CD4-positive, alpha-beta T cell treated with Interleukin-2 at 100 ng/mL for 4 hours (primary cell): ENCODE data around the gene RAET1L.
"Not testable (repeated sequence)": the region's sequence is repeated elsewhere in the genome, so short reads cannot be mapped to it uniquely, and the experiment has no call there.

Experiments
- DNase-seq: peaks from one replicate; pipeline ENCODE4 v3.0.0-alpha.2; 2020; ENCODE audit warnings: low spot score

Gene RAET1L

DNA sequence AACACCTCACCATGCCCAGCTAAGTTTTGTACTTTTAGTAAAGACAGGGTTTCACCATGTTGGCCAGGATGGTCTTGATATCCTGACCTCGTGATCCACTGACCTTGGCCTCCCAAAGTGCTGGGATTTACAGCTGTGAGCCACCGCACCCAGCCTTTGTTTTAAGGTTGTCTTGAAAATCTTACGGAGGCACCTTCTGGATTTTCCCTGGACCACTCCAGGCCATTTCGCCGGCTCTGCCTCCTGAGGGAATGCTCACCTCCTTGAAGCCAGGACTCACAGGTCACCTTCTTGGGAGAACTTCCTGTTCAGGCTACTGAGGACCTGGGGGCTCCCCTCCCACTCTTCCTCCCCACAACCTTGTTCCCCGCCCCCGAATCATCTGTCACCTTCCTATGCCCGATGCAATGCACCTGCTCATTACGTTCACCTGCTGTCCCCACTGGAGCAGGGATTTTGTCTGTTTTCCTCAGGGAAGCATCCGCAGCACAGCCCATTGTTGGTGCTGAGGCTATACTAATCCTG is 19.4 kb upstream of the RAET1L start:
- DNase-seq: no peak

DNA sequence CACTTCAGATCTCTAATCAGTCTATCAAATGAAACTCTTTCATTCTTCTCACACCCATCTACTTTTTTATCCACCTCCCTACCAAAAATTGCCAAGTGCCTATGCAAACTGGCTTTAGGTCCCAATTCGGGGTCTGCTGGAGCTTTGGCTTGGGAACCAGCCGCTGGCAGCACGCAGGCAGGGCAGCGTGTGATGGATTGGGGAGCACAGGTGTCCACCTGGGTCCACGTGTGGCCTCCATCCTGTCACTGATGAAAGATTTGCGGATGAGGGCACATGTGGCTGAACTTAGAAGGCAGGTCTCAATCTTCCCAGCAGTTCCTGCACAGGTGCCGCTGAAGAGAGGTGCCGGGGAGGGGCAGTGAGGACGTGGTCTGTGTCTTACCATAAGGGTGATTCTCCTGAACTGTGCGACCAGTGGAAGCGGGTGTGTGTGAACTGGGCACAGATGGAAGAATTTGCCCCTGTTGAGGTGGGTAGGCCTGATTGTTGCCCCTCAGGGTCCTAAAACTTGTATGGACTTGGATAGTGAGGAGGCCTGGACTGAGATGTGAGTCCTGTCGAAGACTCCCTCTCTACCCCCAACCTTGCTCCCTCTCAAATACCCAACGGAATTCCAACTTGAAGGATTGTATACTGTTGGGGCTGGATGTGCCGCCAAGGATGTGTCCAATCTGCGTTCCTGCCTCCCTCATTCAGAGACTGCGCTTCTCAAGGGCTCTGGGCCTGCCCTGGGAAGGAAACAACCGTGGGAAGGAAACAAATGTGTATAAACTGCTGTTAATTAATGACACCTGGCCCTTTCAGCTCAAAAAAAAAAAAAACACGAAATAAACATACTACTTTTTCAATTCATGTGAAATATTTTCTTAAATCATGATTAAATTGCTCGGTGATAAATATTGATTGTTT is 18.4 kb upstream of the RAET1L start:
- no peak for DNase-seq

DNA sequence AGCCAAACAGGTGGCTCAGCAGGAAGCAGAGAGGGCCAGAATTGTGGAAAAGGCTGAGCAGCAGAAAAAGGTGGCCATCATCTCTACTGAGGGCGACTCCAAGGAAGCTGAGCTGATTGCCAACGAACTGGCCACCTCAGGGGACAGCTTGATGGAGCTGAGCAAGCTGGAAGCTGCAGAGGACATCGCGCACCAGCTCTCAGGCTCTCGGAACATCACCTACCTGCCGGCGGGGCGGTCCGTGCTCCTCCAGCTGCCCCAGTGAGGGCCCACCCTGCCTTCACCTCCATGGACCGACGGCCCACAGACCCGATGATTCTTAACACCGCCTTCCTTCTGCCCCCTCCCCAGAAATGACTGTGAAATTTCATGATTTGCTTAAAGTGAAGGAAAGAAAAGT is 17.8 kb upstream of the RAET1L start:
- no peak for DNase-seq

DNA sequence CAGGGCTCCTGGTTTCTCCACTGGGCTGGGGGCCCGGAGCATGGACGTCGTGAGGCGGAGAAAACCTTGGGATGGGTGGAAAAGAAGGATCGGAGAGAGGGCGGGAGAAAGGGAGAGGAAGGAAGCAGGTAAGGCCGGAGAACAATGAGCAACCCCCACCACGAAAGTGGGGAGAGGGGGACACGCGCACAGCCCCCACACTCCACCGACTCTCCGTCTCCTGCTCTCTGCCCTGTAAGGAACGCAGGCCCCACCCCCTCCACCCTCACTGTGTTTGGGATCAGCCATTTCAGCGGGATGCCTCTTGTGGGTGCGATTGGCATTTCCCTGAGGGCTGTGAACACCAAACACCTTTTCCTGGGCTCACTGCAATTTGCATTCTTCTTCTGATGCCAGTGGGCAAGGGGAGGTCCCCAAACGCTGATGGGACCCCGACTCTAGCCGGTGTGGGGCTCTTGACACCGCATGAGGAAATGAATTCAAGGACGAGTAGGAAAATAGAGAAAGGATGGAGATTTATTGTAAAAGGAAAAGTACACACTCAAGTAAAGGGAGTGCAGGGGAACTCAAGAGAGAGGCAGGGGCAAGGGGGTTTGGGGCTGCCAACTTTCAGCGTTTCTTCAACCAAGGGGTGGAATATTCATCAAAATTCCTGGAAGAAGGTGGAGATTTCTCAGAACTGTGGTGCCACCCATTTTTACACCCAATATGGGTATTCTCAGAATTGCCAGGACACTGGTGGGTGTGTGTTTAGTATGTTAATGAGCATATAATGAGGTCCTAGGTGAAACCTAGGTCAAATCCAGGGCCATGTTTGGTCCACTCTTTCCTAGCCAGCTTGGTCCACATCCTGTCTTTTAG is 13.1 kb upstream of the RAET1L start:
- no peak for DNase-seq

DNA sequence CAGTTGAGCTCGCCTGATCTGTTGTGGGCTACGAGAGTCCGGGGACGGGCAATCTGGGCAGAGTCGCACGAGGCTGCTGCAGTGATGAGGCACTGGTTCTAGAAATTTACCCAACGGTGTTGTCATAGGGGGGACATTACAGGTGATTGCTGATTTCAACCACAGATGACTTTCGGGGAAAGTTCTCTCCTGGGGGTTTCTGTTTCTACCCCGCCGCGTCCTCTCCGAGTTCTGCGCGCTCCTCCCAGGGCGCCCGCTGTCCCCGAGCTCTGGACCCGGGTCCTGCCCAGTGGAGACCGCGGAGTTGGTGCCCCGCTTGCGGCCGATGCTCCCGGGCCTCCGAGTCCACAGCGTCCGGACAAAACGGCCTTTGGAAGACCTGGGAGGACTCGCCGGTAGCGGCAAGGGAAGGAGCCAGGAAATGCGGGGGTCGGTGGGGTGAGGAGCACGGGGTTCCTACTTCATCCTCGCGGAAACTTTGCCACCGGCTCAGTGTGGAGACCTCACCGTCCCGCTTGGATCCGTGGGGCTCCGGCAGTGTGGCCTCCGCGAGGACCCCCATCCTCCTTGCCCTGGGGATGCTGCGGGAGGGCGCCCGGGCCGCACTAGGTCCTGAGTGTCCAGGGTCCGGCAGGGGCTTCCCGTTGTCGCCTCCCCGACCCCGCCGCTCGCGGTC is 12.3 kb upstream of the RAET1L start:
- no peak for DNase-seq

DNA sequence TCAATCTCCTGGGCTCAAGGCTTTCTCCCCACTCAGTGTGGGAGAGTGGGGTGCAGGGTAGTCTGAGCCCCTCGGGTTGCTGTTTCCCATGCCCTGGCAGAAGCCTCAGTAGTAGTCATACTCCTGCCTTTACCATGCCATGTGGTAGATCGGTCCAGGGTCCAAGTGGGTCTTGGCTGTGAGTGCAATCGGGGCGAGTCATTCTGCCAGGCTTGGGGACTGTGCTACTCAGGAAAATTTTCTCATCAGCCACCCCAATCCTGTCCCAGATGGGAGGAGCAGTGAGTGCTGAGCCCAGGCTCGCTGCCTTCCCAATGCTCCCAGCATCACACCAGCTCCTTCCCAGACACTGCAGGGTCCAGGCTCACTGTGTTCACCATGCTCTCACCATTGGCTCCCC is 10.7 kb upstream of the RAET1L start:
- no peak for DNase-seq

DNA sequence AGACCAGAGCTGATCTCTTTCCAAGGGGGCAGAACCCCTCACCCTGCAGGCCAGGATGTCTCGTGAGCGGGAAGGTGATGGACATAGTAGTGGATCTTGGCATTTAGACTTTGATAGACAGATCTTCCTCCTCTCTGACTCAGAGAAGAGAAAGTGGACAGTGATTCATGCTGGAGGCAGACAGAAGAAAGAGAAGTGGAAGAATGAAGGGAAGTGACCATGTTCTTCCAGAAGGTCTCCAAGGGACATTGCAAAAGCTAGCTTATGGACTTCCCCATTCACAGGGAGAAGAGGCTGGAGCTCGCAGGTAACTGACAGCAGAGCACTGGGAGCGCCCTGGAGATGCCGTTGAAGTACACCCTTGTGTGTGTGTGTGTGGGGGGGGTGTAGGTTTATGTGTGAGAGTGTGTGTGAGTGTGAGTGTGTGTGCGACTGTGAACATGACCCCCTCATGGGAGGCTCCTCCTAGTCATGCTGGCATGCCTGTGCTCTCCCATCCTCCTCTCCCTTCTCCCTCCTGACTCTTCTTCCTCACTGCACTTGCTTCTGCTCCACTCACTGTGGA is 8.0 kb upstream of the RAET1L start:
- DNase-seq: no peak

DNA sequence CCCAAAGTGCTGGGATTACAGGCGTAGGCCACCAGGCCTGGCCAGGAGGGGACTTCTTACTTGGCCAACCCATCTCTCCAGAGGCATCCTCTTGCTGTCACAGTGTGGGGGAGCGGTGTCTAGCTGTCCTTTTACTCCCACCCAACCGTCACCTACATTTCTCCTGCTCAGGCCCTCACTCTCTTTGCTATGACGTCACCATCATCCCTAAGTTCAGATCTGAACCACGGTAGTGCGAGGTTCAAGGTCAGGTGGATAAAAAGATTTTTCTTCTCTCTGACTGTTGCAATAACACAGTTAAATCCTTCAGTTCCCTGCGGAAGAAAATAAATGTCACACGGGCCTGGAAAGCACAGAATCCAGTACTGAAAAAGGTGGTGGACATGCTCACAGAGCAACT is 7.3 kb upstream of the RAET1L start:
- DNase-seq: no peak

DNA sequence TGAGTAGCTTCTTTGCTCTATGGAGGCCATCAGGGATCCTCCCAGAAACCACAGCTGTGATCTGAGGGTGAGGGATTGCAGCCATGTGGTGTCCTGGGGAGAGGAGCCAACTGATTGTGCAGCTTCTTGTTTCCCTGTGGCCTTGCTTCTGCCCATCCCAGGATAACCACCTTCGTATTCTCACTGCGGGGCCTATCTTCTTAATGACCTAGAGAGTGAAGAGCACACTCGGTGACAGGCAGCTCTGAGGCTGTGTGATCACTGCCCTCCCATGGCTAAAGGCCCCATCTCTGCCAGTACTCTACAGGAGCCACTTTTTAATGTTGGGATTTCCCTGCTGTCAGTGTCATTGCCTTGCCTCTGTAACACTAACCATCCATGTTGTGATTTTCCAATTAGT is 5.3 kb upstream of the RAET1L start:
- DNase-seq: no peak

DNA sequence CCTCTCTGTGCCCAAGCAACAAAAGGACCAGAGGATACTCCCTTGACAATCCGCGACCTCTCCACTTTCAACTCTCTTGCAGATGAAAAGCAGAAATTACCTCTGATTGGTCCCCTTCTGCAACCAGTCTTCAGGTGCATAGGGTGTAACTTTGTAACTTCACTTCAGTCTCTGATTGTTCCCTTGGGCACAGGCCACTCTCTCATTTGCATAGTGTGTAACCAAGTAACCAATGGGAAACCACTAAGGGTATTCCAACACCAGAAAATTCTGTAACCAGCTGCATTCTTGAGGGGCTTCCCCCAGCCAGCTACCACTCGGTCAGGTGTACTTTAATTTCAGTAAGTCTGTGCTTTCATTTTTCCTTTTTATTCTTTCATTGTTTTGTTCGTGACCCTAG is 4.4 kb upstream of the RAET1L start:
- DNase-seq: no peak

DNA sequence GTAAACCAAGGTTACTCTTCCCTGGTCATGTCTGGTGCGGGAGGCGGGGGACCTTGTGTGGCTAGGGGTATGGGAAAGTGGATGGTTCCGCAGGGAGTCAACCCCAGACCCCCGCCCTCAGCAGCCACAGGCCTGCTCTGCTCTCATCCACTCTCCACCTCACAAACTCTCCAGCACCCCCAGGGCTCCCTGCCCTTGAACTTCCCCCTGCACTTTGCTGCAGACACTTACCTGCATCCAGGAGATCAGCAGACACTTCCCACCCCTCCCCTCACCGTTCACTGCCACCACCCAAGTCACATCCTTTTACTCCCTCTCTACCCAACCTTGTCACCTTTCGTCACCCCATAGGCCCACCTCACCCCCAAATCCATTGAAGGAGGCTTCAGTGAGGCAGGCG is 3.9 kb upstream of the RAET1L start:
- no peak for DNase-seq

DNA sequence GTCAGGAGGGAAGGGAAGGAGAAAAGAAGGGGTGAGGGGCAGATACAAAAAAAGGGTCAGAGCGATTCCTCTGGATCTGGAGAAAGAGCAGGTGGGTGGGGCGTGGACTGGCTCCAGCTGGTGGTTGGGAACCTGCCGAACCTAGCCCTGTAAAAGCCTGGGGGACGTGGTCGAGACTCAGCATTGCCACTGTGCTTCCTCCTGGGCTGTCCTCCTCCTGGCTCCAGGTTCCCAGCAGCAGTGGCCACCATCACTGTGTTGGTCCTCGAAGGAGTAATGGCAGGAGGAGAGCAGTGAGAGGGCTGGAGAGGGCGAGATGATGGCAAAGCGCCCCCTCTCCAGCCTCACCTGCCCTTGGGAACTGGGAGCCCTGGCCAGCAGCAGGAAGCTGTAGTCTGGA is 3.5 kb upstream of the RAET1L start:
- DNase-seq: no peak

DNA sequence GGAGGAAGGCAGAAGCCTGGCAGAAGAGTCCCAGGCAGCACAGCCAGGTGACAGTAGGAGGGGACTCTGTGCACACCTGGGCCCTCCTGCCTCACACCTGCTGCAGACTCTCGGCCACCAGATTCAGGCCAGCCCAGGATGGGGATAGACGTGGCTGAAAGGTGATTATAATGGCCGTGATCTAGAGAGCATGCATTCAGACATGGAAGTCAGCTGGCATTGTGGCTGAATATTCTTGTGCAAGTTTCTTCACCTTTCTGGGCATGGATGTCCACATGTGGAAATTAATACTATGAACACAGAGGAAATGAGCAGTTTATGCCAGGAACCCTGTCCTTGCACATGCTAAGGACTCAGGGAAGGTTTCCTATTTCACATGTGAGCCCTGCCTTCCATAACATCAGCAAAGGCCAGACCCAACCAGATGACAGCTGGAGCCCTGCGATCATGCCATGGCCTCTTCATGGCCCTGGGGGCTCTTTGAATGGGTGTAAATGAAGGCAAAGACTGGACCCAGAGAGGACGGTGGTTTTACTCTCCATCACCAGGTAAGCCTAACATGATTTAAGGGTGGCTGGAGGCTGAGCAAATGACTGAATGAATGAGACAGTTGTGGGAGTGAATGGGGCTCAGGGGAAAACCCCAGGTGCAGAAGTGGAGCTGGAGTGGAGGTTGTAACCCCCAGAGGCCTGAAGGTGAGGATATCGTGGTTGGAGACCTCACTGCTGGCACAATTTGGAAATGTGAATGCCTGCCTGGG is 2.7 kb upstream of the RAET1L start:
- no peak for DNase-seq

DNA sequence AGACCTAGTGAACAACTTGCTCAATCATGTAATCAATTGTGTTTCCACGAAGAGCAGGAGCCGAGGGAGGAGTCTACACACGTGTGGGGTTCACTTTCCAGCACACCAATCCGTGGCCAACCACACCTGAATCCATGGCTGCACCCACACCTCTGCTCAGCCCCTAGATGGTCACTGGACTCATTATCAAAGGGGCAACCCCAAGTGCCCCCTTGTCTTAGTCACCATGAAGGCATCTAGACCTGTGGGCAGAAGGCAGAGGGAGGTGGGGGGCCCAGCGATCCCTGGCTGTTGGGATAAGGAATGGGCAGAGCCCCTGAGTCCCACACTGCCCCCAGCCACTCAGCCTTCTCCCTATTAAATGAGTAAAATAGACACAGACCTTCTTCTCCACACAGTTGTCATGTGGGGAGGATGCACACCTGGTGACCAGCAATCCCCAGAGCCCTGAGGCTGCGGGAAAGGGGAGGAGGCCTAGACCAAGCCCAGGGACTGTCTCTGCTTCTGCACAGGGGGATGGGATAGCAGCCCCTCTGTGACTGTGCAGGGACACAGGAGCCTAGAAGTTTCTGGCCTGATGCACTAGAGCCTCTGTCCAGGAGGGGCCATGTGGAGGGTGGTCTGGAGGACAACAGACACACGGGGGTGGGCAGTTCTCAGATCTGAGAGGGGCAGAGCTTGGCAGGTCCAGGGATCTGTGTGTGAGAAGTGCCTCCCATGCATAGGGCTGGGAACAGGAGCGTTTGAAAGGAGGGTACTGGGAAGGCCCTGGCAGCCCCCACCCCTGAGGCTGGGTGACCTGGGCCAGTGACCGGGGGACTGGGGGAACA is 1.9 kb upstream of the RAET1L start:
- no peak for DNase-seq

DNA sequence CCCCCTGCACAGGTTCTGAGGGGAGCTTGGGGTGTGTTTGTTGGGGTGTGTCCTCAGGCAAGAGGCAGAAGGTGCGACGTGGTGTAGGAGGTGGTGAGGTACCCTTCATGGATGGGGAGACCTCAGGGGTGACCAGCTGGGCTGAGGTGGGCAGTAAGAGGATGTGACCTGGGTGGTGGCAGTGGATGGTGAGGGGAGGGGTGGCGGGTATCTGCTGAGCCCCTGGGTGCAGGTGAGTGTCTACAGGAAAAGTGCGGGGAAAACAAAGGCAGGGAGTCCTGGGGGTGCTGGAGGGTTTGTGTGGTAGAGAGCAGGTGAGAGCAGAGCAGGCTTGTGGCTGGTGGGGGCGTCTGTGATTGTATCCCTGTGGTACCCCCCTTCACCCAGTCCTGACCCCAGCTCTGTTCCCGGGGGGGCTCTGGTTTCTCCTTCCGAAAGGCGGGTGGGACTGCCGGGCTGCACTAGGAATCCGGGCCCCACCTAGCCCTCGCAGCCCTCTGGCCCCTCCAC is 631 bp downstream of the RAET1L start:
- DNase-seq: no peak

DNA sequence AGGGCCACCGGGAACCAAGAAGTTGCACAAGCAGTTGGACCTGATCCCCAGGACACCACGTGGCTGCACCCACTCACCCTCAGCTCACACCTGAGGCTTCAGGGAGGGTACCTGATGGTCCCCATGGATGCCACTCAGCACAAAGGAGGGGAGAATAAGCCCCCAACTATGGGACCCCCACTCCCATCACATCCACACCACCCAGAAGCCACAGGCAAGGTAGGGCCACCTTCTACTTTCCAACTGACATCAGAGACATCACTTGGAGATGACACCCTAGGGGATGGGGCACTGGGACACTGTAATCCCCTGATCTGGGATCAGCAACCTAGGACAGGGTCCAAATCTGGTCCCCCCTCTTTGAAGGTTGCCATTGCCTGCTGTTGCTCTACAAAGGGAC is 1.3 kb downstream of the RAET1L start:
- not testable (repeated sequence) for DNase-seq

DNA sequence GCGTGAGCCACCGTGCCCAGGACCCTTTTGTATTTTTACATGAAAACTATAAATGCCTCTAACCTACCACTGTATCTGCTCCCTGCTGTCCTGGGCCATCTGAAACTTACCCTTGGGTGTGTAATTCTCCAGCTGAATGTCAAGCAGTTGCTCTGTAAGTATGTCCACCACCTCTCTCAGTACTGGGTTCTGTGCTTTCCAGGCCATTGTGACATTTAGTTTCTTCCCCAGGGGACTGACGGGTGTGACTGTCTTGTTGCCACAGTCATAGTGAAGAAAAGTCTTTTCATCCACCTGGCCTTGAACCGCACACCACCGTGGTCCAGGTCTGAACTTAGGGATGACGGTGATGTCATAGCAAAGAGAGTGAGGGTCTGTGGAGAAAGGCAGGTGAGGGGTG is 3.5 kb downstream of the RAET1L start:
- DNase-seq: not testable (repeated sequence)

DNA sequence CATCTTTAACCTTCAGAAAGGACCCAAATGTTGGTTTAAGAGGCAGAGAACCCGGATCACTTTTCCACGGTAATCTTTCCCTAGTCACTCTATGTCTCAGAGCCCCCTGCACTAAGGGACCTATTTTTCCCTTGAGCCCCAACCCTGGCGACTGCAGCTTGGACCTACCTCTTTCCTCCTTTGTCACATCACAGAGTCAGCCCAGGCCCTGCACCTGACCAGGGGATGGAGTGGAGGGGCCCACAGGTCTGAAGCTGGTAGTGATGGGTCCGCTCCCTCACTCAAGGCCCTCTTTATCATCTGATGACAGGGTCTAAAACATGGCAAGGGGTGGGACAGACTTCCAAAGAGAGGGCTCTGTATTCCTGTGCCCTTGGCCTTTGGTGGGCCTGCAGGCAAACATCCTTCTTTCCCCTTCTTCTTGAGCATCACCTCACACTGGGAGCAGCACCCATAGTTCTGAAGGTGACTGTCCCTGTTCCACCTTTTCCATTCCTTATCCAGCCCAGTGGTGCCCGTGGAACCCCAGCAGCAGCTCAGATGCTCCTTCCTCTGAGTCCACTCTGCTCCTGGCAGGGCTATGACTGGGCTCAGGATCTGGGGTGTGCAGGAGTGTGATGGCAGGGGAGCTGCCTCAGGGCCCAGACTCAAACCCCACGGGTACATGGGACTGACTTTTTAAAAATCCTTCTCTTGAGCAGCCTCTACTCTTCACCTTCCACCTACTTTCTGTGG is 6.3 kb downstream of the RAET1L start:
- no peak for DNase-seq

DNA sequence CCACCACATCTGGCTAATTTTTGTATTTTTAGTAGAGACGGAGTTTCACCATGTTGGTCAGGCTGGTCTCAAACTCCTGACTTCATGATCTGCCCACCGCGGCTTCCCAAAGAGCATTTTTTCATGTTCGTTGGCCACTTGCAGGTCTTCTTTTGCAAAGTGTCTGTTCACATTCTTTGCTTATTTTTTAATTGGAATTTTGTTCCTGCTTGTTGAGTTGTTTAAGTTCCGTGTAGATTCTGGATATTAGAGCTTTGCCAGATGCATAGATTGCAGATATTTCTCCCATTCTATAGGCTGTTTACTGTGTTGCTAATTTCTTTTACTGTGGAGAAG is 8.2 kb downstream of the RAET1L start:
- not testable (repeated sequence) for DNase-seq
